ENCODE results near the gene PNLIPRP3.

The PNLIPRP3 gene

DNA sequence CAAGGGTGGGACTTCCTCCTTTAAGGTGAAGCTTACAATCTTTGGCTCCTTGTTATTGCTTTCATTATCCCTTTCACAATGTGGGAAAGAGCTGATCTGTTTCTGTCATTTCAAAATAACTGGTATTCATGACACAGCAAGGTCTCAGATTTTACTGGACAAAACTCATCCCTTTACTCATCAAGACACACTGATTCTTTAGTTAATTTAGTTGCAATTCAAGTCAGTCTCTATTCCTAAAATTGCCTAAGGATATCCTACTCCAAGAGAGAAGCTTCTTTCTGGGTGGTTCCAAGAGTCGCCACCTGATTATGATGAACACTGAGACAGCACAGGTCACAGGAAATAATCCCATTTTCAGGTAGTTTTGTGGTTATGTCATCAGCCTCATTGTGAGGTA is 5.8 kb upstream of the PNLIPRP3 start:
- TF ChIP-seq, protein P1, sequence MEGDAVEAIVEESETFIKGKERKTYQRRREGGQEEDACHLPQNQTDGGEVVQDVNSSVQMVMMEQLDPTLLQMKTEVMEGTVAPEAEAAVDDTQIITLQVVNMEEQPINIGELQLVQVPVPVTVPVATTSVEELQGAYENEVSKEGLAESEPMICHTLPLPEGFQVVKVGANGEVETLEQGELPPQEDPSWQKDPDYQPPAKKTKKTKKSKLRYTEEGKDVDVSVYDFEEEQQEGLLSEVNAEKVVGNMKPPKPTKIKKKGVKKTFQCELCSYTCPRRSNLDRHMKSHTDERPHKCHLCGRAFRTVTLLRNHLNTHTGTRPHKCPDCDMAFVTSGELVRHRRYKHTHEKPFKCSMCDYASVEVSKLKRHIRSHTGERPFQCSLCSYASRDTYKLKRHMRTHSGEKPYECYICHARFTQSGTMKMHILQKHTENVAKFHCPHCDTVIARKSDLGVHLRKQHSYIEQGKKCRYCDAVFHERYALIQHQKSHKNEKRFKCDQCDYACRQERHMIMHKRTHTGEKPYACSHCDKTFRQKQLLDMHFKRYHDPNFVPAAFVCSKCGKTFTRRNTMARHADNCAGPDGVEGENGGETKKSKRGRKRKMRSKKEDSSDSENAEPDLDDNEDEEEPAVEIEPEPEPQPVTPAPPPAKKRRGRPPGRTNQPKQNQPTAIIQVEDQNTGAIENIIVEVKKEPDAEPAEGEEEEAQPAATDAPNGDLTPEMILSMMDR (IDR thresholded peaks at IDR 0.05; ENCODE audit: insufficient read depth, missing control alignments) = no peak
- no peak for FAIRE-seq
- no peak for DNase-seq (ENCODE audit: insufficient read length, low spot score)

DNA sequence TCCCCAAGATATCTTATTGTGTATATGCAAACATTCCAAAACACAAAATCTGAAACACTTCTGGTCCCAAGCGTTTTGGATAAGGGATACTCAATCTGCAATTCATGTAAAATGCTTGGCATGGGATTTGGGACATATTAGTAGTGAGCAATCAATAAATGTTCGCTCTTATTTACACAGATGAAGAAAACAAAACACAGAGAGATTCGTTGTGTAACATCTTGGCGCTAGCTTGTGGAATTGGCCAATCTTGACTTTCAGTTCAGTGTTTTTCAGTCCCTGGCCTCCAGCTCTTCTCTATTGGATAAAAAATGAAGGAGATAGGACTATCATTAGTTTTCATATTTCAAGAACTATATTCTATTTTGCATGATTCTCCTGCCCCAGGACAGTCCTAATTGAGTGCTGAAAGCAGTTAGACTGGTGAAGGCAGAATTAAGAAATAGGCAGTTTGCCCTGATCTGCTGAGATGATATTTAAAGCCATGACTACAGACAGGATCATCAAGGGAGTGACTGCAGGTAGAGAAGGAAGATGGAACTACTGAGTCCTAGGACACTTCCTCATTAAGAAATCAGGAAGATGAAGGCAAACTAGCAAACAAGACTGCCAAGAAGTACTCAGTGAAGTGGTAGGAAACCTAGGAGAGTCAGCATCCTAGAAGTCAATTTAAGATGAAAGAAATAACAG is 1.8 kb downstream of the PNLIPRP3 start:
- DNase-seq (ENCODE audit: insufficient read length, low spot score) = no peak
- TF ChIP-seq, protein P1 (IDR thresholded peaks at IDR 0.05; ENCODE audit: insufficient read depth, missing control alignments) = no peak
- no peak for FAIRE-seq

DNA sequence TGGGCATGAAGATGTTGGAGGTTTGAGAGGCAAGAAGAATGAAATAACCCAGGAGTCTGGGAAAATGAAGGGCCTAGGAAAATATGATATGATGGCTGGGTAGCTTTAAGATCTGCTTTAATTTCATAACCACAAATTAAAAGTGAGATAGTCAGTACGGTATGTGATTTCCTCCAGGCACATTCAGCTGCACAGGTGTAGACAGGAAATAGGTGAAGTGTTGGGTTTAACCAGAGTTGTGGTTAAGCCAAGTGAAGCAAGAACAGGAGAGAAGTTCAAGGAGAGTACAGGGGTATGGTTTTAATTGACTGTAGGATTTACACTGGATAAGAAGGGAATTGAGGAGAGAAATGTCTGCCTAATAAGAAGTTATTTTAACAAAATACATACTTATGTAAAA is 2.6 kb downstream of the PNLIPRP3 start:
- DNase-seq (ENCODE audit: insufficient read length, low spot score) (no peak), FAIRE-seq (no peak)
- TF ChIP-seq, protein P1 (IDR thresholded peaks at IDR 0.05; ENCODE audit: insufficient read depth, missing control alignments) = no peak

DNA sequence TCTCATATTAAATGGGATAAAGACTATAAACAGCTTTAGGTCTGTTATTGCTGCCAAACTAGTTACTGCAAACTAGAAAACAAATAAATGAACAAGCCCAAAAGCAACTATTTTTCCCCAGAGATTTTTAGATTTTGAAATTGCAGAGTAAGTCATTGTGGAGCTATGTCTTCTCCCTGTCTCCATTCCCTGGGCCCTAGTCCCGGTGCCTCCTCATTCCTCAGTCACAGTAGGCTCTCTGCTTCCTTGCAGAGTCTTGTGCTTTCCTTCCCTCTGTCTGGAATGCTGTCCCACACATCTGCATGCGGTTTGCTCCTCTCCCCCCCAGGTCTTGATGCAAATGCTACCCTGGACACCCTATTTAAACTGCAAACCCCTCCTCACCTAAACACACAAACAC is 4.0 kb downstream of the PNLIPRP3 start:
- TF ChIP-seq, protein P1 (IDR thresholded peaks at IDR 0.05; ENCODE audit: insufficient read depth, missing control alignments) = no peak
- no peak for FAIRE-seq
- DNase-seq (ENCODE audit: insufficient read length, low spot score) = no peak

DNA sequence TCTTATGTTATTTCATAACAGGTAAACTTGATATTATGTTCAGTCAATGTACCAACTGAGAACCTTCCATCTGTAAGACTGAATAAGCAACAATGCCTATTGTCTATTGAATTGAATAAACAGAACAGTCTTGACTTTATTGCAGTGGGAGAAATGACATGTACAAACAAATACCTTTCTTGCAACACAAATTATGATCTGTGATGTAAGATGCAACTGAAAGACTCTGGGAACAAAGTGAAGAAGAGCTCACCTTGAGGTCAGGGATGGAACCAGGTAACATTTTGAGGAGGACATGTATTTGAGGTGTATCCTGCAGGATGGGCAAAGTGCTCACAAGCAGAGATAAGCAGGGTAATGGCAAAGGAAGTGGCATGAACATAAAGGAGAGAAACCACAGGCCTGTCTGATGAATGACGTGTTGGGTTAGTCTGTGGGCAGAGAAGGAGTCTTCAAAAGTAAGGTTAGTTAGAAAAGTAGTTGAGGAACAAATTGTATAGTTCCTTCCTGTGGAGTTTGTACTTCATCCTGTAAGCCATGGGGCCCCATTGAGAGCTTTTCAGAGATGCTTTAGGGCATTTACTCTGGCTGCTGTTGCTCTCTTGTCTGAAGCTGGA is 9.5 kb downstream of the PNLIPRP3 start:
- no peak for DNase-seq (ENCODE audit: insufficient read length, low spot score)
- no peak for FAIRE-seq
- TF ChIP-seq, protein P1 (IDR thresholded peaks at IDR 0.05; ENCODE audit: insufficient read depth, missing control alignments) = no peak

DNA sequence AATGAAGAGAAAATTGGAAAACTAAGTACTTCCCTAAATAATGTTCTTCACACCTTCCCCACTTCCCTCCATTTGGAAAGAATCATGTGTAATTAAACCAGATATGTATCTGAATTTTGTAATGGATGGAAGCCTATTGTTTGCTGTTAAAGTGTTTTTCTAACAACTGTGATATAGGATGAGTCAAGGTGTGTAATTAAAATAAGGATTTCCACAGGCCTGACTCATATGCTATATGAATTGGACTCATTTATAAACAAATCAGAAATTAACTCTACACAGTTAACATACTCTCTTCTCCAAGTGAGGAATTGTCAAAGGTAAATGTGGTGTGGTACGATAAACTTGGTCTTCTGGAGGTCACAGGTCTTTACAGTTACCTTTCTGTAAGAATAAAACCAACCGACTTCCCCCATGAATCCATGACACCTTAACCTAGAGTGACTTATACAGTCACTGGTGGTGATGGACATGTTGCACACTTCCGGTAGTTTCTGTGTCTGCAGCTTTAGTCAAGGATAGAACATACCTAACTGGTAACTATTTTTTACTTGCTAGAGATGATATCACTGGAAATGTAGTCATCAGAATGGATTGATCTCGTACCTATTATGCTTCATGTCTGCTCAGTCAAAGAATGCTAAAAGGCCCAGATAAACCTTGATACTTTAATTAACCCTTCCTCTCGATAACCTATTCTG is 12.8 kb downstream of the PNLIPRP3 start:
- FAIRE-seq (no peak), DNase-seq (ENCODE audit: insufficient read length, low spot score) (no peak)
- TF ChIP-seq, protein P1 (IDR thresholded peaks at IDR 0.05; ENCODE audit: insufficient read depth, missing control alignments) = no peak
